ENCODE data around the gene TMEM187. TPM values are rescaled to one million over a fixed set of nuclear protein-coding genes. Genes with fewer than 3 reads are reported as not detected.

The TMEM187 gene
- total and polyA plus RNA-seq, 2 of the 4 experiments (the other 2 are of a cell fraction) = 3.4 to 6.2 TPM

DNA sequence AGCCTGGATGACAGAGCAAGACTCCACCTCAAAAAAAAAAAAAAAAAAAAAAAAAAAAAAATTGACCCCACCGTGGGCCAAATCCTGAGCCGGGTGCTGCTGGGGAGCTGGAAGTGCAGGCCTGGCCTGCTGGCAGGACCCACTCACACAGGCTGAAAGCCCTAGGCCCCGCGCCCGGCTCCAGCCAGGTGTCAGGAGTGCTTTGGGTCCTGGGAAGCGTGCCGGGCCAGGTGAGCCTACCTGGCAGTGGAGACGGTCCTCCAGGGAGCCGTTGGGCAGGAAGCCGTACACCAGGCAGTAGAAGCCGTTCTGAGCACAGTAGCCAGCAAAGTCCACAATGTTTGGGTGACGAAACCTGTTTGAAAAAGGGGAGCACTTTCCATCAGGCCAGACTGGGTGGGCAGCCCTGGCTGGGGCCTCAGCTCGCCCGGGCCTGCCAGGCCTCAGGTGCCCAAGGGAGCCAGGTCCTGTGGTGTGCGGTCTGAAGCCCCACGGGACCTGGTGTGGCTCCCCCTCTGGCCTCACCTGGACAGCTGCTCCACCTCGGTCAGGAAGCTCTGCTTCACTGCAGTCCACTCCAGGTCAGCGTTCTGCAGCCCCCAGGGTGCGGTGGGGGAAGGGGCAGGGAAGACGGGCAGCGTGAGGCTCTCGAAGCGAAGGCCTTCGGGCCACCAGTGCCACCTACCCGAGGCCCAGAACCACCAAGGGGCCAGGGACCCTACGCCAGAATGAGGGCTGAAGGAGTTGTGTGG is 45.4 kb downstream of the TMEM187 start (continued):
- TF ChIP-seq CHD1 (IDR thresholded peaks at IDR 0.05; ENCODE audit: low read depth, low read length) = no peak

- intact Hi-C loops (cut with micrococcal nuclease) (loop anchor here (1.0 kb wide), 1 partner anchor 22 kb away; no protein-coding TSS in a partner anchor), in situ Hi-C loops (cut with MboI; ENCODE audit: low sequenced_read_pairs) (no loop called here), dilution Hi-C loops (cut with HindIII; ENCODE audit: low sequenced_read_pairs, unreplicated experiment) (no loop called here)
- Histone ChIP-seq H2BK120ac (ENCODE audit: low read depth, low read length) (peak overlapping the region; percentile 13; the same call in 1 of the 2 replicates), H3K4me2 (ENCODE audit: low read depth, low read length) (peak overlapping the region; percentile 96), H3K27me3 (ENCODE audit: control insufficient read depth, insufficient read depth, low read length) (no peaks in the 10 kb centered on the region), H3K36me3 (ENCODE audit: control insufficient read depth, insufficient read depth, low read length) (peaks cover 20% of the 10 kb centered on the region), H2AK9ac (replicated peaks; ENCODE audit: low read depth, low read length, poor library complexity) (peak overlapping the region; percentile 97), H3K14ac (replicated peaks; ENCODE audit: low read depth, low read length) (peak overlapping the region; percentile 83), H3K27ac (ENCODE audit: insufficient read depth, low read length) (peak overlapping the region; percentile 90), H2BK15ac (ENCODE audit: low read depth, low read length) (no peak overlapping the region), H2AK5ac (ENCODE audit: low read depth, low read length) (peak overlapping the region; percentile 89), H3K4me1 (ENCODE audit: control insufficient read depth, insufficient read depth, low read length) (peaks cover 24% of the 10 kb centered on the region), H4K5ac (ENCODE audit: low read depth, low read length) (peak overlapping the region; percentile 77), H4K8ac (ENCODE audit: low read depth in 2 of 2, low read length in 2 of 2) (peak overlapping the region; percentile 80 to 86; a peak in 3 of 4 replicates), H4K91ac (ENCODE audit: insufficient read depth, low read depth, low read length) (peak overlapping the region; percentile 66), H2AFZ (replicated peaks; ENCODE audit: low read length, poor library complexity) (peak overlapping the region; percentile 82), H4K20me1 (ENCODE audit: insufficient read depth, low read length) (no peaks in the 10 kb centered on the region), H3K9me1 (ENCODE audit: insufficient read depth, low read length) (no peaks in the 10 kb centered on the region), H2BK20ac (ENCODE audit: low read depth, low read length) (no peak overlapping the region), H3K9ac (ENCODE audit: low read depth, low read length) (peak overlapping the region; percentile 91), H3K23ac (ENCODE audit: low read depth, low read length) (peak overlapping the region; percentile 71; the same call in 1 of the 2 replicates), H2BK5ac (ENCODE audit: low read depth, low read length, poor library complexity, severe bottlenecking) (peak overlapping the region; percentile 74), H3K9me3 (ENCODE audit: control insufficient read depth, insufficient read depth, low read length) (no peaks in the 10 kb centered on the region), H3K4me3 (ENCODE audit: insufficient read depth, low read depth, low read length) (peak overlapping the region; percentile 59), H3K79me1 (ENCODE audit: low read depth in 1 of 2, low read length in 2 of 2) (peaks cover 0 to 20% of the 10 kb centered on the region in 2 experiments; a peak in 2 of 4 replicates), H3K4ac (ENCODE audit: low read depth, low read length) (peak overlapping the region; percentile 78), H3K18ac (ENCODE audit: low read depth, low read length) (peak overlapping the region; percentile 45; the same call in 1 of the 2 replicates), H3K56ac (ENCODE audit: extremely low read depth, insufficient read depth, low read length) (0 out of 2 replicates have a peak overlapping the region, but pooled peaks have one; percentile 3)
- 50% methylated on average over 2 of the region's 15 CpGs; no CpG with 5 or more reads in 1 of the 2 experiments for WGBS, 2 experiments (ENCODE audit: extremely low coverage in 2 of 2, insufficient read length in 1 of 2)
- BruUV-seq (replicated peaks) = no TSS peak
- ATAC-seq (ENCODE audit: low read depth) = no peak
- DNase-seq = no peak
- ChIA-PET CTCF (no interaction called here), POLR2A (ENCODE audit: unreplicated experiment) (no interaction called here)
- TF ChIP-seq RCOR1 (IDR thresholded peaks at IDR 0.05; ENCODE audit: insufficient replicate concordance, low read length) (no peak), CTCF (conservative IDR thresholded peaks at IDR 0.05; ENCODE audit: low read depth, low read length) (no peak), USF2 (IDR thresholded peaks at IDR 0.05; ENCODE audit: low read depth, low read length) (no peak), MXI1 (IDR thresholded peaks at IDR 0.05; ENCODE audit: borderline replicate concordance, low read depth, low read length) (no peak), CEBPB (IDR thresholded peaks at IDR 0.05; ENCODE audit: low read depth, low read length) (no peak), MAFK (IDR thresholded peaks at IDR 0.05; ENCODE audit: low read depth, low read length) (no peak), FOS (IDR thresholded peaks at IDR 0.05; ENCODE audit: low read depth, low read length) (no peak), RAD21 (IDR thresholded peaks at IDR 0.05; ENCODE audit: low read length) (no peak), CHD1 (IDR thresholded peaks at IDR 0.05; ENCODE audit: low read depth, low read length) (no peak)
These were observed 46.0 kb downstream of the TMEM187 start for GRCh38 chrX:154018518-154019060.

Measured in IMR-90 (cell line).